Mononuclear cell (primary cell): ENCODE measurements around the gene ATF6. TPM values are rescaled to one million over a fixed set of nuclear protein-coding genes. Genes with fewer than 3 reads are reported as not detected.

Source experiments
- H3K27me3 ChIP-seq: 2 replicates; pipeline ENCODE4 v1.6.0; 2011; ENCODE audit warnings: low read length, control low read depth; ENCODE audit not compliant: insufficient read depth
- H3K4me1 ChIP-seq: 2 replicates; pipeline ENCODE4 v1.5.1; 2011; ENCODE audit warnings: mild to moderate bottlenecking, low read length, control low read depth; ENCODE audit not compliant: insufficient read depth
- H3K4me3 ChIP-seq: 2 replicates; pipeline ENCODE4 v1.5.1; 2011; ENCODE audit warnings: mild to moderate bottlenecking, low read length, moderate library complexity
- H3K9me3 ChIP-seq: 2 replicates; pipeline ENCODE4 v1.5.1; 2011; ENCODE audit warnings: low read depth, mild to moderate bottlenecking, control low read depth, low read length
- total RNA-seq: library from RNA; depleted of rRNA; stranded (reverse); fragments of >200 nt; gene quantifications from one replicate; pipeline ENCODE4 v1.2.3, GENCODE V29; 2012

ATF6 gene
- total RNA-seq, 1 donor: 27.5 TPM

DNA sequence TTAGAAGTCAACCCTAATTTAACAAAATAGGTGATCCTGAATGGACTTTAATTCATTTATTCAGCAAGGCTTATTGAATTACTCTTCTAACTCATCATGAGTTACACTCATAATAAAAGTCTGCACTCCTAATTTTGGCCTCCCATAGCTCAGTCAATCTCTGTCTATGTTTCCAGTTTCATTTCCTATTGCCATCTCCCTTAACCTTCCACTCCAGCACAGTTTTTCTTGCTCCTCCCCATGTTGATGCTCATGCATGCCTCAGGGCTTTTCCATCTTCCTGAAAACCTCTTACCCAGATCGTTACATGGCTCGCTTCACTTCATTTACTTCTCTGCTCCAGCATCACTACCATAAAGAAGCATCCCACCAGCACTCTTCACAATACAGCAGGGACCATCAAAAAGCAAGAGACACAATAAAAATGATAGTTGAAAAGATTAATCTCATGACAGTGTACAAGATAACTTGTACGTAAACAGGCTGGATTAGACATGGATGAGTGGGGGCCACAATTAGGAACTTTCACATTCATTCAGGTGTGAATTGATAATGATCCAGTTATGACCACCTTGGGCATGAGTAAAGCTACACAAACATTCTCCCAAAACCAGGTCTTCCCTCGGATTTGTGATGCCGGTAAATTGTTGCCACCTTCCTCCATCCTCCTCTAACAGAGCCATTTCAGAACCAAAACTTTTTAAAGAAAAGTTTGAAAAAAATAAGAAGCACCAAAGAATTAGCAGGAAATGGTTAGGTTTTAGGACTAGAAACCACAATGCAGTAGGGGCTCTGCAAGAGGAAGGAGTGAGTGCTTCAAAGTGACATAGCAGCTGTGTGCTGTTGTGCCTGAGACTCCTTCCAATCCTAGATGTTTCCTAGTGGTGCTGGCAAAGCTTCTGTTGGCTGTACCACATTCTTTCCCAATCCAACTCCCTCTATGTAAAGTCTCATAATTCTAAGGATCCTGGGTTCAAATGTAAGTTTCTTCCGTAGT is 167.8 kb downstream of the ATF6 start:
- Histone ChIP-seq H3K27me3 (no peaks in the 10 kb centered on the region), H3K9me3 (no peaks in the 10 kb centered on the region), H3K4me3 (no peak overlapping the region), H3K4me1 (peaks cover 15% of the 10 kb centered on the region)

DNA sequence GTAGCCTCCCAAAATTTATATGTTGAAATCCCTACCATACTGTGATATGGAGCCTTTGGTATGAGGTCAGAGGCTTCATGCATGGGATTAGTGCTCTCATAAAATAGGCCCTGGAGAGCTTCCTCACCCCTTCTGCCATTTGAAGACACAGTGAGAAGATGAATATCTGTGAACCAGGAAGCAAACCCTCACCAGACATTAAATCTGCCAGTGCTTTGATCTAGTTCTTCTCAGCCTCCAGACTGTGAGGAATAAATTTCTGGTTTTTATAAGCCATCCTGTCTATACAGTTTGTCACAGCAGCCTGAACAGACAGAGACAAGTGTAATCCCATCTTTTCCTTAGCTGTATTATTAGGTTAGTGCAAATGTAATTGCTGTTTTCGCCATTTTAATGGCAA is 169.1 kb downstream of the ATF6 start:
- Histone ChIP-seq H3K27me3 (no peaks in the 10 kb centered on the region), H3K9me3 (no peaks in the 10 kb centered on the region), H3K4me3 (no peak overlapping the region), H3K4me1 (peaks cover 15% of the 10 kb centered on the region)

DNA sequence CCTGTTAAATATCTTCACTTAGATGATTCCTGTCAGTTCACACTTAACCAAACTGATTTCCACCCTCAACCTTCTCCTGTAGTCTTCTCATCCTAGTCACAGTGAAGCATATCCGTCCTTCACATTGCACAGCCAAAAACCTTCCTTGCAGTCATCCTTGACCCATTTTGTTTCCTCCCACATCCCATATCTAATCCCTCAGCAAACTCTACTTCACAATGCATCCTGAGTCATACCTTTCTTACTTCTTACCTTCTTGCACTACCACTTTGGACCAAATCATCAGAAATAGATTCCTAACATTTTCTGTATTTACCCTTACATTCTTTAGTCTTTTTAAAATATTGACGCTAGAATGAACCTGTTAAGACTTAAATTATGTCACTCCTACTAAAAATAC is 170.7 kb downstream of the ATF6 start:
- no peaks in the 10 kb centered on the region for H3K27me3 ChIP-seq
- peaks cover 15% of the 10 kb centered on the region for H3K4me1 ChIP-seq
- H3K9me3 ChIP-seq: no peaks in the 10 kb centered on the region
- H3K4me3 ChIP-seq: no peak overlapping the region

DNA sequence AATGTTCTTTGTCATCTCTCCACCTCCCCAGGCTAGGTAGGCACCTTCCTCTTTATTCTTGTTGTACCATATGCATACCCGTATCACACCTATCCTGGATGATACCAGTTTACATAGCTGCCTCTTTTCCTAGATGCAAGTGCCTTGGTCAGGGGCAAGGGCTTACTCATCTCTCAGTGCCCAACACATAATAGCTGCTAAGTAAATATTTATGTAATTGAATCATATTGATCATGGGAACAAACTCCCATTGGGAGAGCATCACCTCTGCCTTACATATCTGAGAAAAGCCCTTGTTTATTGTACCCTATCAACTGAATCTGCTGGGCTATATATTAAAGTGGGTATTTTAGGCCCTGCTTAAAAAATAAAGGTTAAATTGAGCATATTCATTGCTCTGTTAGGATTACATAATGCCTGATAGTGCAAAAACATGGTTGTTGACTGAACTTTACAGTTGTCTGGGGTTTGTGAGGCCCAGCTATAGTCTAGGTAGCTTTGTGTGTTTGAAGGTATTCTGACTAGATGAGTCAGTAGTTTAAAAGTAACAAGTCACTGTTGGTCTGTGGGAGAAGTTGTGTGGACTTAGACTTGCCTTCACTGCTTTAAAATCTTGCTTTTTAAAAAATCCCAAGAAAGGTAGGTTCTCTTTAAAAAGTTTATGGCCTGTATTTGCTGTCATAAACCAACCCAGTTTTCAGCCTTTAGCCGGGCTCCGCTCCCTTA is 174.9 kb downstream of the ATF6 start:
- H3K9me3 ChIP-seq: no peaks in the 10 kb centered on the region
- no peaks in the 10 kb centered on the region for H3K27me3 ChIP-seq
- H3K4me3 ChIP-seq: no peak overlapping the region
- no peaks in the 10 kb centered on the region for H3K4me1 ChIP-seq

DNA sequence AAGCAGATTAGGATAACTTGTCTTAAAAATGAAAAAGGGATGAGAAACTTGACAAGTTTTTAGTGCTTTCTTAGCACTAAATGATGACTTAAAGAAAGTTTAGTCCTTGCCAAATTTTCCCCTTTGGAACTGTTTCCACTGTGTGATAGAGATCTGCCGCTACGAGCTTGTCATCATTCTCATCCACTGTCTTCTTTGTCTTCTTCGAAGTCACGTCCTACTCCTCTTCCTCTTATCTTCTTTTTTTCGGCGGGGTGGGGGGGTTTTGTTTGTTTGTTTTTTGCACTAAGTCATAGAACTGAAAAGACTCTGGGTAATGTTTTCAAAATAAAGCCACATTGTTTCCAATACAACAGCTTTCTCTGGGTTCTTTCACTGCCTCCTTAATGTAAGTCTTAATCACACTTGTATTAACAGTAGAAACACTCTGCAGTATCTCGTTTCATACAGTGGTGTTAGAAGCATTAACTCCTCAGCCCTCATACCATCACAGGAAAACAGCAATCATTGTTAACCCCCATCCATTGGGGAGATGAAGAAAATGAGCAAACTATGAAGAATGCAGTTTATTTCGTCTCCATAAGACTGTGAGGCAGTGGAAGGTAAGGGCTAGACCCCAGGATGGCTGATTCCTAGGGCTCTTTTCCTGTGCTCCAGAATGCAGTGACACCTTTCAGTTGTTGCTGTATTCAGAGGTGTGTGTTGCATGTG is 175.8 kb downstream of the ATF6 start:
- H3K4me3 ChIP-seq: no peak overlapping the region
- H3K9me3 ChIP-seq: no peaks in the 10 kb centered on the region
- H3K27me3 ChIP-seq: no peaks in the 10 kb centered on the region
- H3K4me1 ChIP-seq: no peaks in the 10 kb centered on the region

- Histone ChIP-seq H3K4me3 (no peak overlapping the region), H3K27me3 (no peaks in the 10 kb centered on the region), H3K9me3 (no peaks in the 10 kb centered on the region), H3K4me1 (no peaks in the 10 kb centered on the region)
Measured at GRCh38 chr1:161943737-161944136, 177.6 kb downstream of the ATF6 start.

- H3K9me3 ChIP-seq: no peaks in the 10 kb centered on the region
- H3K4me3 ChIP-seq: no peak overlapping the region
- H3K27me3 ChIP-seq: no peaks in the 10 kb centered on the region
- H3K4me1 ChIP-seq: no peaks in the 10 kb centered on the region
Measured at GRCh38 chr1:161944381-161944780, 178.3 kb downstream of the ATF6 start.

DNA sequence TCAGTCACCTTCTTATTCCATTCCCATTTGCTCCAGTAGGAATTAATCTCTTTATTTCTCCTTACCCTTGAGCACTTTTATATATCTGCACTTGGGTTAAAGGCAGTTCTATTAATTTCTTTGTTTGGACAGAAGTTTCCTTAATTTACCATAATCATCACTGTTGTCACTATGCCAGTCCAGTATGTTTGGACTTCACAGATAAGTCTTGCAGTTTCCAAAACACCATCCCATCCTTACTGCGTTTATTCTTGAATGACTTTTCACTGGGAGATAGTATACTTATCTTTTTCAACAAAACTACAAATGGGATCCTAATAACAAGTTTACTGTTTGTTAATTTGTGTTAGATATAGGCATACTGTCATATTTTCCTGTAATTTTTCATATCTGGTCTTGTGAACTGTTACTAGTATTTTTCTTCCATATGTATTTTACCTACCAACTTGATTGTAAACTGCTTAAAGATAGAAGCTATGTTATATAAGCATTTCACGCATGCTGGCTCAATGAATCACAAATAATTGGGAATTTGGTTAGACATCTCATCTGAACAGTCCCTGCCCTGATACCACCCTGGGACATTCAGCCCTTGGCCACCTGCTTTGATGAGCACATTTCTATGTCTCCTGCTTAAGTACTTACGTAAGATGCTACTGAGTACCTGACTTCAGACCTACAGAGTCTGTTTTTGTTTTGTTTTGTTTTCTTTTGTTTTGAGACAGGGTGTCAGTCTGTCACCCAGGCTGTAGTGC is 179.4 kb downstream of the ATF6 start:
- H3K9me3 ChIP-seq: no peaks in the 10 kb centered on the region
- H3K4me3 ChIP-seq: no peak overlapping the region
- no peaks in the 10 kb centered on the region for H3K4me1 ChIP-seq
- no peaks in the 10 kb centered on the region for H3K27me3 ChIP-seq

- no peaks in the 10 kb centered on the region for H3K4me1 ChIP-seq
- H3K27me3 ChIP-seq: no peaks in the 10 kb centered on the region
- no peak overlapping the region for H3K4me3 ChIP-seq
- H3K9me3 ChIP-seq: no peaks in the 10 kb centered on the region
Measured at GRCh38 chr1:161946071-161946987, 180.2 kb downstream of the ATF6 start.

DNA sequence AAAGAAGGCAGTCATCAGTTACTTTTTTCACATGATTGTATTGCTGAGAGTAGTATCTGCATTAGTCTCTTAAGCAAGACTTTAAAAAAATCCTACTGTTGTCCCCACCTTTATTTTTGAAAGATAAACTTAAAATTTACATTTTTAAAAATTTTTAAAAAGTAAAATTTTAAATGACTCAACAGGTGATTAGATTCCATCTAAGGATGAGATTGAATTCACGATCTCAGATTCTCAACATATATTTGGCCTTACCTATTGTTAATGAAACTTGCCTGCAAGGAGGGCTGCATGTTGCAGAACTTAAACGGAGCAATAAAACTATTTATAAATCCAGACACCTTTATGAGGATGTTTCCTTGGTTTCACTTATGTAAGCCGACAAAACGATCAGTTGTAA is 182.3 kb downstream of the ATF6 start:
- Histone ChIP-seq H3K27me3 (no peaks in the 10 kb centered on the region), H3K9me3 (no peaks in the 10 kb centered on the region), H3K4me1 (peaks cover 7% of the 10 kb centered on the region), H3K4me3 (no peak overlapping the region)

- Histone ChIP-seq H3K9me3 (no peaks in the 10 kb centered on the region), H3K4me1 (peaks cover 16% of the 10 kb centered on the region), H3K4me3 (no peak overlapping the region), H3K27me3 (no peaks in the 10 kb centered on the region)
Measured at GRCh38 chr1:161949548-161949947, 183.4 kb downstream of the ATF6 start.

GRCh38 chr1:161950377-161950776 is 184.3 kb downstream of the ATF6 start:
- Histone ChIP-seq H3K27me3 (no peaks in the 10 kb centered on the region), H3K9me3 (no peaks in the 10 kb centered on the region), H3K4me1 (peaks cover 16% of the 10 kb centered on the region), H3K4me3 (no peak overlapping the region)

- H3K27me3 ChIP-seq: no peaks in the 10 kb centered on the region
- H3K4me3 ChIP-seq: no peak overlapping the region
- no peaks in the 10 kb centered on the region for H3K9me3 ChIP-seq
- H3K4me1 ChIP-seq: peaks cover 16% of the 10 kb centered on the region
Measured at GRCh38 chr1:161951646-161952045, 185.5 kb downstream of the ATF6 start.
